Stimulated activated CD4-positive, alpha-beta T cell treated with anti-CD3 and anti-CD28 coated beads, Interleukin-2, amount 100 ng/mL, for 24 hours (primary cell): ENCODE results near the gene ATP2A2.

Source experiments
- DNase-seq, 2 donors: peaks; one replicate each; pipeline ENCODE4 v3.0.0-alpha.2; 2020

Gene ATP2A2

DNA sequence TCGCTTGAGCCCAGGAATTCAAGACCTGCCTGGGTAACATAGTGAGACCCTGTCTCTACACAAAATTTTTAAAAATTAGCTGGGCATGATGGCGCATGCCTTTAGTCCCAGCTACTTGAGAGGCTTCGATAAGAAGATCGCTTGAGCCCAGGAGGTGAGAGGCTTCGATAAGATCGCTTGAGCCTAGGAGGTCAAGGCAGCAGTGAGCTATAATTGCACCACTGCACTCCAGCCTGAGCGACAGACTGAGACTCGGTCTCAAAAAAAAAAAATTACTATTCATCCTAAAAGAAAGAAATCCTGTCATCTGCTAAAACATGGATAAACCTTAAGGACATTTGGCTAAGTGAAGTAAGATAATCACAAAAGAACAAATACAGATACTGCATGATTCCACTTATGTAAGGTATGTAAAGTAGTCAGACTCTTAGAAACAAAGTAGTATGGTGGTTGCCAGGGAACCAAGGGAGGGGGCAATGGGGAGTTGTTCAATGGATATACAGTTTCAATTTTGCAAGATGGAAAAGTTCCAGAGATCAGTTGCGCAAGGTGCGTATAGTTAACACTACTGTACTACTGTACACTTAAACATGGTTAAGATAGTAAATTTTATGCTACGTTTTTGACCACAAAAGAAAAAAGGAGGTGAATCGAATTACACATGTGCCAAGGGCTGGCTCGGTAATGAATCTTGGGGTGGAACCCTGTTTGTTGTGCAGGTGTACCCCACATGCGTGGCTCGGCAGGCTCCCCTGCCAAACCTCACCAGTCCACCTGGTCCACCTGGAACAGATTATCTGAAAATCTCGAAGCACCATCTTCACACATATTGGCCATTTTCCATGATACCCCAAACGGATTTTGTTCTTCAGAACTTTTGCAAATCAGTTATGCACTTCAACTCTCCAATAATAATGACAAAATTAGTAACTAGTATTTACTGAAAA, 18.3 kb upstream of the ATP2A2 start:
- DNase-seq: no peak

DNA sequence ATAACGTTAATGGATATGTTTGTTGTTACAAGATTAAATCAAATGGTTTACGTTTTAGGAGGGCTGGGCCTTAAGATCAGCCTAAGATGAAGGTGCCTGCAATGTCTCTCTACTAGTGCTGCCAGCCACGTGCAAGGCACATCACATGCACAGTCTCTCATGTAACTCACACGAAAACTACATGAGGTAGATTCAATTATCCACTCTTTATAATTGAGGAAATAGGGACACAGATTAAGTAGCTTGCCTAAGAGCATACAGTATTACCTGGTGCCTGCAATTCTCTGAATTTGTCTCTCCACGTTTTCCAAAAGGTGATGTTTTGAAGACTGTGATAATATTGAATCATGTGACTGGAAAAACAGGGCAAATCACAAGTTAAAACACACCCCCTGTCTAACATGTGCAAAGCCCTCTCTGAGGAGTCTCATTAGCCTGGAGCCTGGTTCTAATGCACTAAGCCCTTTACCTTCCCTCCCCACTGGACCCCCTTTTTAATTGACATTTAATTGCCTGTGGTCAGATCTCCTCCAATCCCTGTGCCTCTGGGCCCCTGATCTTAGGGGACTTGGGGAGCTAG, 14.6 kb upstream of the ATP2A2 start:
- DNase-seq: no peak

DNA sequence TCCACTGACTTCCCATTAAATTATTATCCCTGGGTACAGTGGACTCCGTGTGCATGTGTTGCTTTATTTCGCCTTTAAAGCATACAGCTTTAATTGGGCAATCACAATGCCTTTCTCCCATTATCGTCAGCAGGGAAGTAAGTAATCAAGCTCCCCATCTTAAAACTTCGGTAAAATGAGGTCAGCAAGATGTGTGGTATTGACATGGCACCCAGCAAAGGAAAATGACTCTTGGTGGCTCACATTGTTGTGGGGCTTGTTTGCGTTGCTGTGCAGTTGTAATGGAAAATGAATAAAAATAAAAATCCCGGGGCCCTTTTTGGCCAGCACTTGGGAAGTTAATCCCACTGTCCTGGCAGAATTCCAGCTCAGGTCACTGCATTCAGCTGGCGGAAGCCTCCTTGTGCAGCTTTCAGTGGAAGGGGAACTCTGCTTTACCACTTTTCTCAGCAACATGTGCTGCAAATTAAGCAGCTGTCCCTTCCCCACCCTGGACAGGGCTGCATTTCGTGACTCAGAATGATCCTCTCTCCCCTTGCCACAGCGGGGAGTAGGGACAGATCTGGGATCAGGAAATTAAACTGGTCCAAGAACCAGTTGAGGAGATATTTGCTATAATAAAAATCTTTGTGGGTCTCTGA, 13.9 kb upstream of the ATP2A2 start:
- no peak for DNase-seq

DNA sequence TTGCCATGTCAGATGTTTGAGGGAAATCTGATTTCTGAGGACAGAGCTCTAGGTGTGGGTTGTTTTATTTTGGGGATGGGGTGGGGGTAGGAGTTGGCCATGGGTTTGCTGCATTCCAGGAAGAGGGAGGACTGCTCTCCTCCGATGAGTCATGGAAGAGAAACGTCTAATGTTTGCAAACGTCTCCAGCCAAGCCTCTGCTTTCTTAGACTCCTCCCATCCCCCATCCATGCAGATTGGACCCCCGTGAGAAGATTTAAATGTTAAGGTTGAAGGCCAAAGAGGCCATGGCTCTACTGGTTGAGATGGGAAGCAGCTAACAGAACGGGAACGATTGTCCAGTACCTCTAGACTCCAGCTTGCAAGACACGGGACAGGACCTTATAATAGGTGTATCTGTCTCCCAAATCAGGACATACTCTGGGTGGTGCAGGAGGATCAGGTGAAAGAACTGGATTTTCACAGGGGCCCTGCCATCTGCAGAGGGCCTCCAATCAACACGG, 11.4 kb upstream of the ATP2A2 start:
- no peak for DNase-seq

DNA sequence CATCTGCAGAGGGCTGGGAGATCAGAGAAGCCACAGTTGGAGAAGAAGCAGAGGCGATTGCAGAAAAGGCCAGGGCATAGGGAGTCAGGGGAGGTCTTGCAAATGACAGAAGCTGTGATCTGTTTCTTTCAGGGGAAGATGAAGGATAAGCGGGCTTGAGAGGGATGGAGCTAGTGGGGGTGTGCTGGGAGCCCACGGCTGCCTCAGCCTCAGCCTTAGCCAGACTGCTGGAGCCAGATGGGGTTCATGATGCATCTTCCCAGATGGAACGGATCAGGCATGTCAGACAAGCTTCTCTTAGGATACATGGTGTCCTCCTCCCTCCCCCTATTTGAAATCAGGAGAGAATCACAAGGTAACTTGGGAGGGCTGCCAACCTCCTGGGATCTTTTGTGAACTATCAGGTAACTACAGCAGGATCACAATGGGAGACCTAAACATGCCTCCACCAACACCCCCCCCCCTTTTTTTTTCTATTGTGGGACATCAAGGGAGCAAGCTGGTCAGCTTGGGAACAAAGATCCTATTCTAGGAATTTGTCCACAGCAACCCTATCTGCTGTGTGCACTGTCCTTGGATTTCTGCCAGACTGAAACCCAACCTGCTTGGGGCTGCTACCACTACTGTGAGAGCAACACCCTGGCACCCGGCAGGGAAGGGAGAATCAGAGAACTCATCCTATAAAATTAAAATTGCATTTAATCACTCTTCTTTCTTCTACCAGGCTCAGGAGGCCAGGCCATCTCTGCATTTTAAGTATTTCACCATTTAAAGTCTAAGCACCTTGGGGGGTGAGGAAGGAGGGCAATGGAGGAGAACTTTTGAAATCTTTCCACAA, 10.7 kb upstream of the ATP2A2 start:
- DNase-seq: no peak

DNA sequence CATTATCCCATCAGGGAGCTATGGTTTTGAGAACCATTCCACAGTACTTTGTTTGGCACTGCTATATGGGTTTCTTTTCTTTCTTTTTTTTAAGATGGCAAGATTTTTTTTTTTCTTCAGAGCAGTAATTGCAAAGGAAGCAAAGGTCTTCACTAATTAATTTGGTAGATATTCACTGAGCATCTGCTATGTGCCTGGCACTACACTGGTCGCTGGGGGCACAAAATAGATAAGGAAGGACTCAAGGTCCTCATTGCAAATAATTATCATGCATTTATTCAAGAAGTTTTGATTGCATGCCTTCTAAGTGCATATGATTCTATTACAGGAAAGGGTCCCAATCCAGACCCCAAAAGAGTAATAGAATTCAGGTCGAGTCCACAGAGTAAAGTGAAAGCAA, 10.0 kb upstream of the ATP2A2 start:
- no peak for DNase-seq

DNA sequence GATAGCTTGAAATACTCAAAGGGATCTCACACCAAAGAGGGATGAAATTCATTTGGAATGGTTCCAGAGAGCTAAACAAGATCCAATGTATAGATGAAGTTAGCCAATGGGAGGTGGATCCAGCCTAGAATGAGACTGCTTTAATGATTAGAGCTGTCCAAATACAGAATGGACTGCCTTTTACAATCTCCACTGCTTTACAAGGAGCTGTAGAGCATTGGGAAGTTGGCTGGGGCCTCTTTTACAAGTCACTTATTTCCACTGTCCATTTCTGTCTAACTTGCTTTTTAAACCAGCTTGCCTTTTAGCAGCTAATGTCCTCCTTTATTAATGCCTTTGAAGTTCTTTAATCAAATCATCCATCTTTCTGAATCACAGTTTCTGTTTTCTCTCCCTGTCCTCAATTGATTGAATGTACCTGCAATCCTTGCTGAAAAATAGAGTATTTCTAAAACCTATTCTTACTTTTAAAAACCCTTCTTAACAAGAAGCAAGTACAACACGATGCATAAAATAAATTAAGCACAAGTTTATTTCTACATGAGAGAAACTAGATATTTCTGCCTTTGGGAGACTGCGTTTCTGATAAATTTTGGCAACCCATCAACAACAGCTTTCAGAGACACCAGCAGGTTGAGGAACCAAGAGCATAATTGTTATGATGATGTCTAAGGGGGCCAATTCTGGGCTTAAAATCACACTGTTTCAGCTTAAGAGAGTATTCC, 3.4 kb upstream of the ATP2A2 start:
- no peak for DNase-seq

DNA sequence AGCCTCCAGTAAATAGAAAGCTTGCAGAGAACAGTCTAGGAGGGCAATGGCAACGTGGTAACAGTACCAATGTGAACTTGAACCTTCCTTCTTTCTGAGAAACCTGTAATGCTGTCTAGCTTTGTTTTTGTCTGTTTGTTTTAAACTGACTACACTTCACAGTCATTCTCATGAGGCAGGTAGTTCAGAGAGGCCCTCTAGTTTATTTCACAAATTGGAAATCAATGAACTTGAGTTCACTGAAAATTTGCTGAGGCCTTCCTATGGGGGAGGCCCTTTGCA, 2.9 kb upstream of the ATP2A2 start:
- no peak for DNase-seq

DNA sequence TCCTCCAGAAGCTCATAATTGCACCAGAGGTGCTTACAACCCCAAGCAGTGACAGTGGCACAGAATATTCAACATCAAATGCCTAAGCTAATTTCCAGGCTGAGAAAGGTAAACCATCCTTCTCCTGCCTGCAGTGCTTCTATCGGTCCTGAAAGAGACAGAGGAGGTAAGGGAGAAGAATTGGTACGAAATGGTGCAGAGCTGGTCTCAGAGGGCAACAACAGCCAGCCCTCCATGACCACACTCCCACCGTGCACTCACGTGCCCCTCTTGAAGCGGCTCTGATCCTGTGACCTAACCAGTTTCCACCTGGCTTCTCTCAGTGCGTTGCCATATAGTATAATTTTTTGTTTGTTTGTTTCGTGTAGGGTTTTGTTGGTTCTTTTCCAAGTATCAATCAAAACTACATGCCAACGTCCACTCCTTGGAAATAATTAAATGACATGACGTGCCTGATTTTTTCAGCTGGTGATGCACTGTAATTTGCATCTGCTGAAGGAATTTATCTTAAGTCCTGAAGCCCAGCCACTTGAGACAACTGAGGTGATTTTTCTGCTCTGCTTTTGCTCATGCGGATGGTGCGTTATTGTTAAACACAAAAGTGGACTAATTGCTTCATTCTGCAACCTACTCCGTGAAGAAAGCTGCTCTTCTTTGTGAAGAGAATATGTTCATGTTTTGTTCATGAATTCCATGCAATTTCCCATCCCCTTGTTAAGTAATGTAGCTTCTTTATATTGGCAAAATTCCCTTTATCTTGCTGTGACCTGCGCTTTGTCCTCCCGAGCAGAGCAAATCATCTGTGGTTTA, 1.3 kb upstream of the ATP2A2 start:
- DNase-seq: no peak

DNA sequence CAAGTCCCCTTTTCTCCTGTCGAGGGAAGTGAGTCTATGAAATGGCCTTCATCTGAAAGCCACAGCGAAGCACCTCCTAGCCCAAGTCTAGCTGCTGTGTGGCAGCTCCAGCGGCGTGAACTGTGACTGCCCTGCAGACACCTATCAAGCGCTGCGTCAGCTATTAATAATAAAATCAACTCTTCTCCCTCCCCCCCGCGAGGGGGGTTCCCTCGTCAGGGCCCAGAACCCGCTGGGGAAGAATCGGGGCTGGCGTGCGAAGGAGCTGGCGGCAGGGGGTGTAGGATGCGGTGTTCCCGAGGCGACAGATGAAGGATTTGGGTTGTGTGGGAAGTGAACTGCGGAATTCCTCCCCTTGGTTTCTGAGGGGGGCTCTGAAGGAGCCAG, 662 bp upstream of the ATP2A2 start:
- peak; percentile 60 to 70 for DNase-seq

DNA sequence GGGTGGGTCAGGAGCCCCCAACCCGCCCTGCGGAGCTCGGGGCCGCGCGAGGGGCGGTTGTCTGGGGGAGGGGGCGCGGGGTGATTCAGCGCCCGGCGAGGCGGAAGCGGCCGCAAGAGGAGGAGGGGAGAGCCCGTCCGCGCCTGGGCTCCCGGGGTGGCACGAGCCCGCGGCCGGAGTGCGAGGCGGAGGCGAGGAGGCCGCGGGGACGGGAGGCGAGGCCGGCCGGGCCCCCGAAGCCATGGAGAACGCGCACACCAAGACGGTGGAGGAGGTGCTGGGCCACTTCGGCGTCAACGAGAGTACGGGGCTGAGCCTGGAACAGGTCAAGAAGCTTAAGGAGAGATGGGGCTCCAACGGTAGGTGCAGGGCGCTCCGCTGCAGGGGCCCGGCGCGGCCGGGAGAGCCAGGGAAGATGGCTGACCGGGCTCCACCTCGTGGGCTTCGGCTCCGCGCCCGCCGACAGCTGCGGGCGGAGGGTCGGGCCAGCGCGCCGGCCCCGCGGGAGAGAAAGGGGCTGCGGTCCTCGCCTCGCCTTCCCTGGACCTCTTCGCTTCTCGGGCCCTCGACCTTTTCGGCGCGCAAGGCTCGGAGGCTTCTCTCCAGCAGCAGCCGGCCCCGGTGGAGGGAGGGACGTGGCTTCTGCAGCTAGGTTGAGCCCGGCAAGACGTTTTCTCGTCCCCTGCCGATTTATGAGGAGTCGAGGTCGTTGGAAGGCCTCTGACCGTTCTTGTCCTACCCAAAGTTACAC, 677 bp downstream of the ATP2A2 start:
- DNase-seq: peak; percentile 57 to 59

DNA sequence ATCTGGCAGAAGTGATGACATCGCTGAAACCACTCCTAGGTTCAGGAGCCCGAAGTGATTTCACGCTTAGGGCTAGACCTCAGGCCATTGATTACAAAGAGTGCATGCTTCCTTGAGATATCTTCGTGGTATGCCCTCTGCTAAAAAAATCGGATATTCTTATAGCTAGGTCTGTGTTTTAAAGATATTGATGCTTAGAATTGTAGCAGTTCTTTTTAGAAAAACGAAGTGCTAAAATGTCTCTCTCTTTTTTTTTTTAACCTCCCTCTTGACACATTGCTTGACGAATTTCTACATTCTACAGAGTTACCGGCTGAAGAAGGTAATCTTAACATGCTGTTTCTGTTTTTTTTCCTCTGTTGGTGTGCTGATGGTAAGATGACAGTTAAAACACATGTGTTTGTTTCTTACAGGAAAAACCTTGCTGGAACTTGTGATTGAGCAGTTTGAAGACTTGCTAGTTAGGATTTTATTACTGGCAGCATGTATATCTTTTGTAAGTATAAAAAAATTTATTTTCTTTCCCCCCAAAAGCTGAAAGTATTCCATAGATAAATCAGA, 1.3 kb downstream of the ATP2A2 start:
- DNase-seq: no peak

DNA sequence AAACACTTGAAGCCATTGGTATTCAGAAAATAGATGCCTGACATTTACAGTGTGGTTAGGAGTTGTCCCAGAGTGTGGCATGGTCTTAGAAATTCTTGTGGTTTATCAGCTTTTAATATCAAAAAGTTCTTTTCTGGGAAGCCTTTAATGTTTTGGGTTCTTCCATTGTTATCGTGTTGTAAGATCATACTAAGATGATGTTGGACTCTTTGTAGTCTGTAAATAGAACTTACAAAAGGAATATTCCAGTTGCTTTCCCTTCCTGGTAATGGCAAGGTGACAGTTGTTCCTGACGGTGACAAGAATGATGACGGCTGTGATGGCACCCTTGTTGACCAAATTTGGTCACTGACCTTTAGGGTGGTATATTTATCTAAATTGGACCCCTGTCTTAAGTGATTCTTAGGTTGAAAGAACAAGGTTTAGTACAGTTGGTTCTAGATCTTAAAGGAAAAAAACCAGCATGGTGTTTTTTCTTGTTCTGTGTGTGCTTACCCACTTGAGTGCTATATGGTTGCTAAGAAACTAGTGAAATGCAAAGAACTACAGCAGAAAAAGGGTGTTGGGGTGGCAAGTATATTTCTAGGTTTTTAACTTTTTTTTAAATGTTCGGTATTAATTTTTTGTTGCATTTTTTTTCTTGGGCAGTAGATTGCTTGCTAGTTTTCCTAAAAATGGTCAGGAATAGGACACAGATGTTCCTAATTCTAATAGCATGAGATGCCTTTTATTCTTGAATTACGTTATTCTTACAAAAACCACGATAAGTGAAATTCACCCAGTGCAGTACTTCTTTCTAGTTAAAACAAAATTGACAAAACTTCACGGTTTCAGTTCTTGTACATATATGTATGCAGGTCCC, 2.1 kb downstream of the ATP2A2 start:
- DNase-seq: no peak

DNA sequence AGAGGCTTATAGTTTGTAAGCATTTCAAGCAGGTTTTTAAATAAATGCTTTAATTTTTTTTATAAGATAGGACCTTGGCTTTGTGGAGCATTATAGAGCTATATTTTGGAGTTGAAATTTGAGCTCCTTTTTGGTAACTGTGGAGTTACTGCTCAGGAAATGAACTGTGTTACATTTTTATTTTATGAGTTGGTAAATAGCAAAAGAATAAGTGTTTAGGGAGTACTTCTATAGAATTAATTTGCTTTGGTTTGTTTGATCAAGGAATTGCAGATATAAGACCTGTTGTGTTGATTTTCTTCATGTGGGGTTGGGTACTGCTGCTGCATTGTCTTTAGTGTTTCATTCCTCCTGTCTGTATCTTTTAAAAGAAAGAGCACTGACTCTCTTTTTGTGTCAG, 3.5 kb downstream of the ATP2A2 start:
- no peak for DNase-seq

DNA sequence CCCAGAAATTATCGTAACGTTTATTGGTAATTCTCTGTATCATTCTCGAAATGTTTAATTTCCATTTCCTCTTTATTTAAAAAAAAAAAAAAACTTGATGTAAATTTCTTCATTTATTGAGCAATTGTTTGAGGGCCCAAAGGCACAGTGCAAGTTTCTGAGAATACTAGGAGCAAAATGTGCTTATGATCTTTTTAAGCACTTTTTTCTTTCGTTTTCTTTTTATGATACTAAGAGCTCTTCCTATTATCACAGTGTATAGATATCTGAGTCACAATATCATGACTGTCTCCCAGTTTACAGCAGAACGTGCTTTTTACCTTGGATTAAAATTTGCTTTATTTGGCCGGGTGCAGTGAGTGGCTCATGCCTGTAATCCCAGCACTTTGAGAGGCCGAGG, 5.6 kb downstream of the ATP2A2 start:
- no peak for DNase-seq

DNA sequence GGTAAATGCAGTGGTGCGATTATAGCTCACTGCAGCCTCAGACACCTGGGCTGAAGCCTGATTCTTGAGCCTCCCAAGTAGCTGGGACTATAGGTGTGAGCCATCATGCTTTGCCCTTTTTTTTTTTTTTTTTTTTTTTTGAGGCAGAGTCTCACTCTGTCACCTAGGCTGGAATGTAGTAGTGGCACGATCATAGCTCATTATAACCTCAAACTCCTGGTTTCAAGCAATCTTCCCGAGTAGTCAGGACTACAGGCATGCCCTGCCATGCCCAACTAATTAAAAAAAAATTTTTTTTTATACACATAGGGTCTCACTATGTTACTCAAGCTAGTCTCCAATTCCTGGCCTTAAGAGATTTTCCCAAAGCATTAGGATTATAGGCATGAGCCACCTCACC, 6.9 kb downstream of the ATP2A2 start:
- DNase-seq: no peak

DNA sequence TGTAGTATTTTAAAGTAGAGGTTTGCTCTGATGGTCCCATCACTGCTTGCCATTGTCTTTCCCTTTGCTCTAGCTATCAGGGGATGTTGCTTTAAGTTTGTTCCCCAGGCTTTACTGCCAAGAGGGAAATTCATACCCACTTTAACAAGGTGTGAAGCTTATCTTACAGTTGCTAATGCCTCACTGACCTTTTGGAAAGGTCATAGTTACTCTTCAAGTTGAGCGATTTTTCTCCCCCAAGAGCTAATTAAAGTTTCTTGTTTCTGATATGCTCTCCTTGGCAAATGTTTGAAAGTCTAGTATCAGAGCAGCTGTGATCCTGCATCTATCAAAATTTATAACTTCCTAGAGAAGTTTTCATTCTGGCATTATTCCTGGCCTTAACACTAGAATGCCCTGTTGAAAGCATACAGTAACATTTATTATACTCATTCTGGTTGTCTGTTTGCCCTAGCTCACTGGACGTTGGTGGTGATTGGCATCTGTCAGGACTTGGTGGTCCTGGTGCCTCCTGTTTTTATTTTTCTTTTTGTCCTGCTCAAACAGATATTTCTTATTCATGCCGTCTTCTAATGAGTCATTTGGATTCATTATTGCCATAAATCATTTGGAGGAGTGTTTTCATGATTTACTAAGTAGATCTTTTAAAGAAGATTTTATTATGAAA, 8.1 kb downstream of the ATP2A2 start:
- DNase-seq: no peak

DNA sequence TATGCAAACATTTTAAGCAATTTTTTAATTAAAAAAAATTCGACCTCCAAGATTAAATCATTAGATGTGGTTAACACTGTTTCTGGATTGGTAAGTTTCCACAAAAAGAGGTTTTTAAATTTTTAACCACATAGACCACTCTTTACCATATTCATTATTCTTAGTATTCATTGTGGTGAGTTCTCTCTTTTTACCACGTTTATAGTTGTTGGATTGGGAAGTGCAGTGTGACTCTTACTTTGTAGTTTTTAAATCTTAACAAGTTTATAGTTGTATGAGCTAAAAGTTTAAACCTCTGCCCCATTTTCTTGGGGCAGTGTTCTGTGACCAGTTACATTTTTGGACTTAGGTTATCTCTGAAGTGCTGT, 8.6 kb downstream of the ATP2A2 start:
- DNase-seq: no peak
